ENCODE data around the gene TCF25. TPM values are rescaled to one million over a fixed set of nuclear protein-coding genes. Genes with fewer than 3 reads are reported as not detected.

The TCF25 gene
- total RNA-seq, 1 experiment from 2014 or later: 298 TPM

DNA sequence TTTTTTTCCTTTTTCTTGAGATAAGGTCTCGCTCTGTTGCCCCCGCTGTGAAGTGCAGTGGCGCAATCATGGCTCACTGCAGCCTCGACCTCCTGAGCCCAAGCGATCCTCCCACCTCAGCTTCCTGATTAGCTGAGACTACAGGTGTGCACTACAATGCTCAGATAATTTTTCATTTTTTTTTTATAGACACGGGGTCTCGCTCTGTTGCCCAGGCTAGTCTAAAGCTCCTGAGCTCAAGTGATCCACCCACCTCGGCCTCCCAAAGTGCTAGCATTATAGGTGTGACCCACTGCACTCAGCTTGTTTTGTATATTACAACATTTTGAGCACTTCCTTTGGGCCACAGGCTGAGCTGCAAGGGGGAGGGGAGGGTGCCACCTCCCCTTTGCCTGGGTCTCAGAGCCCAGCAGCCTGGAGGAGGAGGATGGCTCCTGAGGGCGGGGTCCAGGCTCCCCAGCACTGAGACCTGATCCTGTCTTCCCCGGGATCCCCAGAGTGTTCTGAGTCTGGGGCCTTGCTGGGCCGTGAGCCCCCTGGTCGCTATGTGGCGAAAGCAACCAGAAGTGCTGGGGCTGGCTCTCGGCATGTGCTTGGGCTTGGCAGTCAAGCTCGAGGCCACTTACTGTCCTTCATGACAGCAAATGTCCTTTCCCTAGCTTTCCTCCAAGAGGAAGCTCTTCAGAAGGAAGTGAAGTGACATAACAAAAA is 83.3 kb downstream of the TCF25 start:
- intact Hi-C loops (cut with micrococcal nuclease; ENCODE audit: unreplicated experiment): no loop called here
- BruUV-seq (replicated peaks): no TSS peak

DNA sequence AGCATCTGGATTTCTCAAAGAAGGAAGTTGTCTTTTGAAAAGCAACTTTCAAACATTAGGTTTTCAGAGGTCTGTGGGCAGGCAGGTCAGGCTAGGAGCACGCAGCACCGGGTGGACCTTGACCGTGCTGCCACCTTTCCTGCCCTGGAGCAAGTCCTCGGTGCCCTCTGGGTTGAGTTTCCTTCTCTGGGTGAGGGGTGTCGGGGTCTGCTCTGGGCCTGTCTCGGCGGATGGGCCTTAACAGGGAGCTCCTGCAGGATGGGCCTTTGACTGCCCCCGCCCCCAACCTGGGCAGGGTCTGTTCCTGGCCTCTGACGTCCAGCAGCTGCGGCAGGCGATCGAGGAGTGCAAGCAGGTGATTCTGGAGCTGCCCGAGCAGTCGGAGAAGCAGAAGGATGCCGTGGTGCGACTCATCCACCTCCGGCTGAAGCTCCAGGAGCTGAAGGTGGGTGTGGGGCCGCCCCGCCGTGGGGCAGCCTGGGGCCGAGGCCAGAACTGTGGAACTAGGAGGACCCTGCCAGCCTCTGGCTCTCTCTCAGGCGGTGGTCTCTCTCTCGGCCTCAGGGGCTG is 83.9 kb downstream of the TCF25 start:
- TF ChIP-seq, protein P1, sequence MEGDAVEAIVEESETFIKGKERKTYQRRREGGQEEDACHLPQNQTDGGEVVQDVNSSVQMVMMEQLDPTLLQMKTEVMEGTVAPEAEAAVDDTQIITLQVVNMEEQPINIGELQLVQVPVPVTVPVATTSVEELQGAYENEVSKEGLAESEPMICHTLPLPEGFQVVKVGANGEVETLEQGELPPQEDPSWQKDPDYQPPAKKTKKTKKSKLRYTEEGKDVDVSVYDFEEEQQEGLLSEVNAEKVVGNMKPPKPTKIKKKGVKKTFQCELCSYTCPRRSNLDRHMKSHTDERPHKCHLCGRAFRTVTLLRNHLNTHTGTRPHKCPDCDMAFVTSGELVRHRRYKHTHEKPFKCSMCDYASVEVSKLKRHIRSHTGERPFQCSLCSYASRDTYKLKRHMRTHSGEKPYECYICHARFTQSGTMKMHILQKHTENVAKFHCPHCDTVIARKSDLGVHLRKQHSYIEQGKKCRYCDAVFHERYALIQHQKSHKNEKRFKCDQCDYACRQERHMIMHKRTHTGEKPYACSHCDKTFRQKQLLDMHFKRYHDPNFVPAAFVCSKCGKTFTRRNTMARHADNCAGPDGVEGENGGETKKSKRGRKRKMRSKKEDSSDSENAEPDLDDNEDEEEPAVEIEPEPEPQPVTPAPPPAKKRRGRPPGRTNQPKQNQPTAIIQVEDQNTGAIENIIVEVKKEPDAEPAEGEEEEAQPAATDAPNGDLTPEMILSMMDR (conservative IDR thresholded peaks at IDR 0.05): no peak
- TF ChIP-seq EZH2 (IDR thresholded peaks at IDR 0.05; ENCODE audit: low read depth): no peak
- H3K79me2 ChIP-seq (ENCODE audit: low read depth): no peaks in the 10 kb centered on the region

More for the DNA sequence above, 83.3 kb downstream of the TCF25 start:
- no peaks in the 10 kb centered on the region for H3K4me1 ChIP-seq (replicated peaks; ENCODE audit: insufficient read depth)
- no peaks in the 10 kb centered on the region for H3K9me3 ChIP-seq (ENCODE audit: insufficient read depth, low read depth)
- H3K4me3 ChIP-seq: no peak overlapping the region
- H2AFZ ChIP-seq: no peak overlapping the region
- ChIA-PET CTCF (no interaction called here), POLR2A (ENCODE audit: unreplicated experiment) (no interaction called here)
- no peak overlapping the region for H3K4me2 ChIP-seq
- no peaks in the 10 kb centered on the region; the same call in 1 of the 2 replicates for H4K20me1 ChIP-seq (ENCODE audit: insufficient read depth)
- no peaks in the 10 kb centered on the region for H3K79me2 ChIP-seq (ENCODE audit: low read depth)
- no peaks in the 10 kb centered on the region for H3K27me3 ChIP-seq (ENCODE audit: insufficient read depth, low read depth)
- no peaks in the 10 kb centered on the region for H3K36me3 ChIP-seq (ENCODE audit: low read depth)
- no peak for DNase-seq
- no peaks in the 10 kb centered on the region for H3F3A ChIP-seq (ENCODE audit: insufficient read depth, low read depth)
- TF ChIP-seq EZH2 (IDR thresholded peaks at IDR 0.05; ENCODE audit: low read depth): no peak
- TF ChIP-seq, protein P1 (conservative IDR thresholded peaks at IDR 0.05): no peak
- no peak overlapping the region for H3K27ac ChIP-seq
- no peaks in the 10 kb centered on the region for H3K9me2 ChIP-seq (ENCODE audit: insufficient read depth)

DNA sequence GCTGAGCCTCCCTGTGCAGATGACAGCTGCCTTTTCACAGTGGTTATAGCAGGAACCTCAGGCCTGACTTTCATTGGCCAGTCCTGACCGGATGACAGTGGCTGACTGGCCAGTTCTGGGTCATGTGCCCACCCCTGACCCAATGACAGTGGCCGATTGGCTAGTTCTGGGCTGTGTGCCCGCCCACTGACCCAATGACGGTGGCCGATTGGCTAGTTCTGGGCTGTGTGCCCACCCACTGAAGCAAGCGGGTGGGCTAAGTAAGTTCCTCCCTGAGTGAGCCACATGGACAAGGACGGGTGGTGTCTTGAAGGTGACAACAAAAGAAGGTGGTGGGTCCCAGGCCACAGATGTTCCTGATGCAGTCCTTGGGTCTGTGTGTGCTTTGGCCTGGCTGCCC is 84.7 kb downstream of the TCF25 start:
- Histone ChIP-seq H3K4me1 (replicated peaks; ENCODE audit: insufficient read depth) (no peaks in the 10 kb centered on the region), H3K27me3 (ENCODE audit: insufficient read depth, low read depth) (no peaks in the 10 kb centered on the region), H3K4me2 (no peak overlapping the region), H3K9me2 (ENCODE audit: insufficient read depth) (no peaks in the 10 kb centered on the region), H2AFZ (no peak overlapping the region), H3K79me2 (ENCODE audit: low read depth) (no peaks in the 10 kb centered on the region), H4K20me1 (ENCODE audit: insufficient read depth) (no peaks in the 10 kb centered on the region; the same call in 1 of the 2 replicates), H3K4me3 (no peak overlapping the region), H3K36me3 (ENCODE audit: low read depth) (no peaks in the 10 kb centered on the region), H3K9me3 (ENCODE audit: insufficient read depth, low read depth) (no peaks in the 10 kb centered on the region), H3F3A (ENCODE audit: insufficient read depth, low read depth) (no peaks in the 10 kb centered on the region), H3K27ac (no peak overlapping the region)
- intact Hi-C loops (cut with micrococcal nuclease; ENCODE audit: unreplicated experiment): no loop called here
- ChIA-PET POLR2A (ENCODE audit: unreplicated experiment) (interaction anchor here (0.7 kb wide), 1 partner anchor 463 kb away, joined by 8 read pairs; no protein-coding TSS in a partner anchor), CTCF (no interaction called here)
- DNase-seq: no peak
- TF ChIP-seq EZH2 (IDR thresholded peaks at IDR 0.05; ENCODE audit: low read depth): no peak
- TF ChIP-seq, protein P1 (conservative IDR thresholded peaks at IDR 0.05): no peak
- no TSS peak for BruUV-seq (replicated peaks)

More for the DNA sequence above, 83.9 kb downstream of the TCF25 start:
- intact Hi-C loops (cut with micrococcal nuclease; ENCODE audit: unreplicated experiment): no loop called here
- BruUV-seq (replicated peaks): no TSS peak
- Histone ChIP-seq H3K4me1 (replicated peaks; ENCODE audit: insufficient read depth) (no peaks in the 10 kb centered on the region), H3K36me3 (ENCODE audit: low read depth) (no peaks in the 10 kb centered on the region), H3K27ac (no peak overlapping the region), H3K27me3 (ENCODE audit: insufficient read depth, low read depth) (no peaks in the 10 kb centered on the region), H3K9me3 (ENCODE audit: insufficient read depth, low read depth) (no peaks in the 10 kb centered on the region), H2AFZ (no peak overlapping the region), H3F3A (ENCODE audit: insufficient read depth, low read depth) (no peaks in the 10 kb centered on the region), H3K4me3 (no peak overlapping the region), H4K20me1 (ENCODE audit: insufficient read depth) (no peaks in the 10 kb centered on the region; the same call in 1 of the 2 replicates), H3K4me2 (no peak overlapping the region), H3K9me2 (ENCODE audit: insufficient read depth) (no peaks in the 10 kb centered on the region)
- no peak for DNase-seq
- CTCF ChIA-PET: no interaction called here
- POLR2A ChIA-PET (ENCODE audit: unreplicated experiment): no interaction called here

All from PC-9 (cell line).